Mesodermal cell (in vitro differentiated cells): ENCODE data around the gene ILKAP.

Experiments
- H3K27ac ChIP-seq: 2 replicates; pipeline ENCODE4 v1.7.0; 2013; ENCODE audit warnings: mild to moderate bottlenecking, low read depth, low read length, moderate library complexity; ENCODE audit not compliant: severe bottlenecking
- H3K36me3 ChIP-seq: 2 replicates; pipeline ENCODE4 v1.7.1; 2013; ENCODE audit warnings: mild to moderate bottlenecking, low read length, moderate library complexity; ENCODE audit not compliant: control insufficient read depth, insufficient read depth
- H3K4me1 ChIP-seq: one replicate; pipeline ENCODE4 v1.7.1; 2013; ENCODE audit warnings: mild to moderate bottlenecking, low read length; ENCODE audit not compliant: insufficient read depth, control insufficient read depth, poor library complexity, severe bottlenecking
- H3K4me3 ChIP-seq: 2 replicates; pipeline ENCODE4 v1.7.0; 2013; ENCODE audit warnings: low read length, control low read depth, mild to moderate bottlenecking; ENCODE audit not compliant: insufficient read depth, poor library complexity, severe bottlenecking; ENCODE audit errors: extremely low read depth
- H3K9me3 ChIP-seq: 2 replicates; pipeline ENCODE4 v1.7.1; 2013; ENCODE audit warnings: mild to moderate bottlenecking, low read length, moderate library complexity; ENCODE audit not compliant: control insufficient read depth
- WGBS, 2 experiments: methylation state at CpG; one replicate each; pipeline ENCODE4 v1.1.5; 2013; ENCODE audit warnings: missing lambda C conversion rate in 2 of 2; ENCODE audit not compliant: insufficient coverage in 2 of 2; 5-methylcytosine and 5-hydroxymethylcytosine counted together

Gene ILKAP

GRCh38 chr2:238163481-238164198 lies 39.9 kb downstream of the ILKAP start:
- H3K4me1 ChIP-seq, result no peaks in the 10 kb centered on the region
- no peaks in the 10 kb centered on the region for H3K9me3 ChIP-seq
- no peak overlapping the region for H3K27ac ChIP-seq
- WGBS, 2 experiments, result 9 to 10% methylated on average over 57 to 95 of the region's 95 CpGs
- H3K36me3 ChIP-seq, result peaks cover 13% of the 10 kb centered on the region
- H3K4me3 ChIP-seq, result peak overlapping the region; percentile 2

DNA sequence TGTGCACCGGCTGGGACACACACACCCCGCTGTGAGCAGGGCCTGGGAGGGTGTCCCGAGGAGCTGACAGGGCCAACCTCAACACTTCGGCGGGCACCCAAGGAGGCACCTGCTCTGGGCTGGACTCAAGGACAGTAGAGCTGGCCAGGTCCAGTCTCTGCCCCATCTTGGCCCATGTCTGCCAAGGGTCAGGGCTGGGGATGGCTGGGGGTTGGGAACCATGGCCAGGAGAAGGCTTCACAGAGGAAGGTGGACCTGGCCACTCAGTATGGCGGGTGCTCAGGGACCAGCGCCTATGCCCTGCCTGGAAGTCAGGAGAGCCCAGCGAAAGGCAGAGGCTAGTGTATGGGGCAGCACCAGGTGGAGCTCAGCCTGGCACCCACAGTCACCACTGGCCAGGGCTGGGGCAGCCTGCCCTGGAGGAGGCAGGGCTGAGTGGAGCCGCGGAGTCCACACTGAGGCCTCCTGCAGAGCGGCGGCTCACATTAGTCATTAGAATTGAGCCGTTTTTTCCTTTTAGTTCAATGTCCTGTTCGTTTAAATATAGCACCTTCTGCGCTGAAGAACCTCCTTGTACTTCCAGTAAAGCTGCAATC lies 40.6 kb downstream of the ILKAP start:
- H3K4me3 ChIP-seq, result peak overlapping the region; percentile 1

GRCh38 chr2:238162251-238162845 lies 41.1 kb downstream of the ILKAP start:
- Histone ChIP-seq H3K4me3 (no peak overlapping the region), H3K36me3 (peaks cover 2% of the 10 kb centered on the region), H3K27ac (no peak overlapping the region), H3K4me1 (no peaks in the 10 kb centered on the region), H3K9me3 (no peaks in the 10 kb centered on the region)
- 83 to 90% methylated on average over 12 to 13 of the region's 14 CpGs for WGBS, 2 experiments

More for the DNA sequence above, 40.6 kb downstream of the ILKAP start:
- no peaks in the 10 kb centered on the region for H3K4me1 ChIP-seq
- H3K27ac ChIP-seq, result no peak overlapping the region
- no peaks in the 10 kb centered on the region for H3K9me3 ChIP-seq
- WGBS, 2 experiments, result 73 to 78% methylated on average over 14 to 15 of the region's 15 CpGs
- H3K36me3 ChIP-seq, result peaks cover 6% of the 10 kb centered on the region

- H3K4me1 ChIP-seq, result no peaks in the 10 kb centered on the region
- no peak overlapping the region for H3K27ac ChIP-seq
- no peaks in the 10 kb centered on the region for H3K9me3 ChIP-seq
- no peaks in the 10 kb centered on the region for H3K36me3 ChIP-seq
- 82 to 89% methylated on average over 11 to 19 of the region's 21 CpGs for WGBS, 2 experiments
- no peak overlapping the region for H3K4me3 ChIP-seq
Observed at GRCh38 chr2:238161291-238162051, 42.0 kb downstream of the ILKAP start.

GRCh38 chr2:238160206-238161129 lies 43.0 kb downstream of the ILKAP start:
- H3K4me1 ChIP-seq, result no peaks in the 10 kb centered on the region
- WGBS, 2 experiments, result 79 to 84% methylated on average over 19 to 21 of the region's 23 CpGs
- H3K27ac ChIP-seq, result no peak overlapping the region
- H3K4me3 ChIP-seq, result no peak overlapping the region
- no peaks in the 10 kb centered on the region for H3K36me3 ChIP-seq
- H3K9me3 ChIP-seq, result no peaks in the 10 kb centered on the region

GRCh38 chr2:238159661-238160205 lies 43.8 kb downstream of the ILKAP start:
- no peaks in the 10 kb centered on the region for H3K4me1 ChIP-seq
- H3K27ac ChIP-seq, result no peak overlapping the region
- H3K4me3 ChIP-seq, result peak overlapping the region; percentile 29
- 69 to 76% methylated on average over 6 to 10 of the region's 10 CpGs for WGBS, 2 experiments
- H3K9me3 ChIP-seq, result no peaks in the 10 kb centered on the region
- H3K36me3 ChIP-seq, result no peaks in the 10 kb centered on the region

DNA sequence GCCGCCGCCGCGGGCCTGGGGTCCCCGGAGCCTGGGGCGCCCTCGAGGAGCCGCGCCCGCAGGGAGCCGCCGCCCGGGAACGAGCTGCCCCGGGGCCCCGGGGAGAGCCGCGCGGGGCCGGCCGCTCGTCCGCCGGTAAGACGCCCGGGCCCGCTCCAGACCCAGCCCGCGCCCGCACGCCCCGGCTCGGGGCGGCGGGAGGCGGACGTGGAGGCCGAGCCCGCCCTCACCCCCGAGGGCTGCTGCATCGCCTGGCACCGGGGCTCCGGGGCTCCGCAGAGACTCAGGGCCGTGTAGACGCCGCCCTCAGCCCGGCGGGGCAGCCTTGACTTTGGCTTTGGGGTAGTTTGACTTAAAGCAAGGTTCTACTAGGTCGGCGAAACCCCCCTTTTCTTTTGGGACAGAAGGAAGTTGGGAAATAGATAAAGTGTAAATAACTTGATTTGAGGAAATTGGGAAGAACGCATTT lies 44.4 kb downstream of the ILKAP start:
- H3K9me3 ChIP-seq, result no peaks in the 10 kb centered on the region
- H3K4me1 ChIP-seq, result no peaks in the 10 kb centered on the region
- H3K4me3 ChIP-seq, result peak overlapping the region; percentile 29
- no peaks in the 10 kb centered on the region for H3K36me3 ChIP-seq
- 3 to 4% methylated on average over 33 to 39 of the region's 52 CpGs for WGBS, 2 experiments
- no peak overlapping the region for H3K27ac ChIP-seq

DNA sequence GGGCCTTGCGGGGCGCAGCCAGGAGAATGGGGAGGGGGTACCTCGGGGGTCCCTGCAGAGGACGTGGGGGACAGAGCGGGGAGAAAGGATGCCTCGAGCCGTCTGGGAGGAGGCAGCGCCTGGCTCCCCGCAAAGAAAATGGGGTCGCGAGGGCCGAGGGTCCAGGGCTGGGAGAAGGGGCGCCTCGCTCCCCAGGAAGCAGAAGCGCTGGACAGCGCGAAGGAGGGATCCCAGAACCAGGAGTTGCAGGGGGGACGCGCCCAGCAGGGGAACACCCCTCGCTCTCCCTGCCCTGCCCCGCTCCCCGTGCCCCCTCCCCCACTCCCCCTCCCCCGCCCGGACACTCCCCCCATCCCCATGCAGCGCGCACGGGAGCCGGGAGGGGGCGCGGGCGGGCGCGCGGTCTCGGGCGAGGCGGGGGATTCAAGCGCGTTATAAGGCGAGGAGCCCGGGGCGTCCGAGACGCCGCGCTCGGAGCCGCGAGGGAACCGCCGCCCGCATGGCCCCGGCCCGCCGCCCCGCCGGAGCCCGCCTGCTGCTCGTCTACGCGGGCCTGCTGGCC lies 44.9 kb downstream of the ILKAP start, which contains the start of gene ERFE:
ERFE (plus strand) TSS at position 462 of the 562 bp plus-strand sequence; CDS start at position 500, 38 bp downstream.
- Histone ChIP-seq H3K36me3 (no peaks in the 10 kb centered on the region), H3K27ac (no peak within 1 kb of the TSS), H3K9me3 (no peaks in the 10 kb centered on the region), H3K4me3 (peak within 1 kb of the TSS; percentile 29), H3K4me1 (no peaks in the 10 kb centered on the region)
- WGBS, 2 experiments, result 10 to 37% methylated on average over 26 to 43 of the region's 61 CpGs

DNA sequence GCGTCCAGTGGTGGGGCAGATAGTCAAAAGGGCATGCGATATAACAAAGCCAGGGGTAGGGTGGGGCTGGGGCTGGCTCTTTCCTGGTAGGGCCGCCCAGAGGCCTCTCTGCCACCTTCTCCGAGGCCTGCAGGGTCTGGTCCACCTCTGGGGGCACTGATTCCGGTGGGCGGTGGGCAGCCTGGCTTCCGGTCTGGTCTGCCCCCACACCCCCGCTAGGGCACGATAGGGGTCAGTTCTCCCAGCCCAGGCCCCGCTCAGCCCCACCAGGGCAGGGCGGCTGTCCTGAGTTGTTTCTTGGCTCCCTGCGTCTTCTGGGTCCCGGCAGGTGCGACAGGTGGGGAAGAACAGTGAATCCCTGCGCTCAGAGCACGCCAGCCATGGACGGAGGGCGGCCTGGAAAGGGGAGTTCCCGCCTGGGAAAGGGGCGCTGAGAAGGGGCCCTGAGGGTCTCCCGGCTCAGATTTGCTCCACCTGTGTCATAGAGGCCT lies 45.4 kb downstream of the ILKAP start:
- H3K36me3 ChIP-seq, result no peaks in the 10 kb centered on the region
- no peaks in the 10 kb centered on the region for H3K4me1 ChIP-seq
- H3K4me3 ChIP-seq, result no peak overlapping the region
- no peaks in the 10 kb centered on the region for H3K9me3 ChIP-seq
- WGBS, 2 experiments, result 74 to 78% methylated on average over 10 to 21 of the region's 21 CpGs
- H3K27ac ChIP-seq, result no peak overlapping the region
